Measurements from ENCODE around the gene CDH13. TPM values are rescaled to one million over a fixed set of nuclear protein-coding genes. Genes with fewer than 3 reads are reported as not detected.

The CDH13 gene
- total and polyA plus RNA-seq, 10 of the 15 experiments (the other 5 are each of a cell fraction or from before 2014, with no cell fraction given) = under 0.01 to 0.05 TPM; not detected in 8

- no peak overlapping the region for H2AFZ ChIP-seq (ENCODE audit: control insufficient read depth, low read depth, low read length)
- ChIA-PET SMC1A (ENCODE audit: uncharacterized antibody, unreplicated experiment) (no interaction called here), POLR2A (no interaction called here), CTCF (no interaction called here), RAD21 (ENCODE audit: unreplicated experiment) (no interaction called here)
- H4K20me1 ChIP-seq (ENCODE audit: control insufficient read depth, insufficient read depth) = no peaks in the 10 kb centered on the region
- DNase-seq (ENCODE audit: low read depth, low spot score) = no peak
- WGBS (ENCODE audit: insufficient coverage, insufficient replicate concordance, low lambda C conversion rate, missing lambda C conversion rate) = 0% methylated on average over 3 of the region's 3 CpGs
- H3K4me2 ChIP-seq (ENCODE audit: control insufficient read depth, insufficient read depth) = no peak overlapping the region
- FAIRE-seq = no peak
- no peaks in the 10 kb centered on the region for H3K79me2 ChIP-seq (ENCODE audit: control insufficient read depth, insufficient read depth, low read length)
- in situ Hi-C loops (cut with MboI) = no loop called here
- TF ChIP-seq SP1 (IDR thresholded peaks at IDR 0.05; ENCODE audit: low read depth, low read length) = no peak
- no peaks in the 10 kb centered on the region for H3K36me3 ChIP-seq (ENCODE audit: control insufficient read depth in 2 of 2, insufficient read depth in 2 of 2, low read length in 1 of 2)
- H3K9me3 ChIP-seq (replicated peaks; ENCODE audit: control insufficient read depth, insufficient read depth, low read length) = no peaks in the 10 kb centered on the region
- H3K27ac ChIP-seq (ENCODE audit: control insufficient read depth, insufficient read depth) = no peak overlapping the region
- intact Hi-C loops (cut with micrococcal nuclease; ENCODE audit: unreplicated experiment) = no loop called here
- H3K4me1 ChIP-seq (ENCODE audit: control insufficient read depth, insufficient read depth, low read length) = no peaks in the 10 kb centered on the region
- no peaks in the 10 kb centered on the region for H3K27me3 ChIP-seq (replicated peaks in 1 of 2; ENCODE audit: control insufficient read depth in 2 of 2, insufficient read depth in 2 of 2, low read length in 1 of 2)
- no TSS peak for BruUV-seq (replicated peaks)
- no peak overlapping the region for H3K9ac ChIP-seq (ENCODE audit: control insufficient read depth, insufficient read depth, low read length)
- ATAC-seq = no peak
- H3K4me3 ChIP-seq = no peak overlapping the region
Observed at GRCh38 chr16:83027973-83028372, 401.2 kb downstream of the CDH13 start.

DNA sequence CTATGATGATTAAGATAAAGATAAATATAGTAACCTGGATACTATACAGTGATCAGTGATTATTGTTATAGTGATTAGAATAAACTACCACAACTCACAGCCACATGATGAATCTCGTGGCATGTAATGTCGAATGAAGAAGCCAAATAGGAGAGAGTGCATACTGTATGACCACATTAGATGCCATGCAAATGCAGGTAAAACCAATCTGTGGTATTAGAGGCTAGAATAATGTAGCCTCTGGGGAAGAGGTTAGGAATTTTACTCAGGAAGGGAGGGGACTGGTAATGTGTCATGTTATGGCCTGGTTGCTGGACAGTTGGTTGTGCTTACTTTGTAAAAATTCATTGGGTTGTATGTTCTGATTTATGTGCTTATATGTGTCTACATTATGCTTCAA is 402.7 kb downstream of the CDH13 start:
- Histone ChIP-seq H3K9ac (ENCODE audit: control insufficient read depth, insufficient read depth, low read length) (no peak overlapping the region), H3K27ac (ENCODE audit: control insufficient read depth, insufficient read depth) (no peak overlapping the region), H3K4me2 (ENCODE audit: control insufficient read depth, insufficient read depth) (no peak overlapping the region), H2AFZ (ENCODE audit: control insufficient read depth, low read depth, low read length) (no peak overlapping the region), H3K4me1 (ENCODE audit: control insufficient read depth, insufficient read depth, low read length) (no peaks in the 10 kb centered on the region), H3K79me2 (ENCODE audit: control insufficient read depth, insufficient read depth, low read length) (no peaks in the 10 kb centered on the region), H3K27me3 (replicated peaks in 1 of 2; ENCODE audit: control insufficient read depth in 2 of 2, insufficient read depth in 2 of 2, low read length in 1 of 2) (no peaks in the 10 kb centered on the region), H3K9me3 (replicated peaks; ENCODE audit: control insufficient read depth, insufficient read depth, low read length) (no peaks in the 10 kb centered on the region), H3K4me3 (no peak overlapping the region), H4K20me1 (ENCODE audit: control insufficient read depth, insufficient read depth) (no peaks in the 10 kb centered on the region), H3K36me3 (ENCODE audit: control insufficient read depth in 2 of 2, insufficient read depth in 2 of 2, low read length in 1 of 2) (no peaks in the 10 kb centered on the region)
- ChIA-PET CTCF (no interaction called here), SMC1A (ENCODE audit: uncharacterized antibody, unreplicated experiment) (no interaction called here), POLR2A (no interaction called here), RAD21 (ENCODE audit: unreplicated experiment) (no interaction called here)
- ATAC-seq (no peak), DNase-seq (ENCODE audit: low read depth, low spot score) (no peak), FAIRE-seq (no peak)
- 0% methylated on average over 2 of the region's 2 CpGs for WGBS (ENCODE audit: insufficient coverage, insufficient replicate concordance, low lambda C conversion rate, missing lambda C conversion rate)
- intact Hi-C loops (cut with micrococcal nuclease; ENCODE audit: unreplicated experiment) = no loop called here
- BruUV-seq (replicated peaks) = no TSS peak
- TF ChIP-seq RFX5 (IDR thresholded peaks at IDR 0.05; ENCODE audit: low read depth, low read length) = no peak
- no peak for TF ChIP-seq SMARCA5 (IDR thresholded peaks at IDR 0.05)
- no peak for TF ChIP-seq CUX1 (IDR thresholded peaks at IDR 0.05; ENCODE audit: insufficient replicate concordance, low read depth, low read length)
- no peak for TF ChIP-seq TCF7 (IDR thresholded peaks at IDR 0.05; ENCODE audit: borderline replicate concordance)
- TF ChIP-seq SREBF1 (IDR thresholded peaks at IDR 0.05; ENCODE audit: low read length) = no peak
- TF ChIP-seq ZNF217 (IDR thresholded peaks at IDR 0.05) = no peak
- no peak for TF ChIP-seq E4F1 (IDR thresholded peaks at IDR 0.05; ENCODE audit: borderline replicate concordance, partially characterized antibody)
- no peak for TF ChIP-seq BRCA1 (IDR thresholded peaks at IDR 0.05; ENCODE audit: low read depth, low read length)
- no peak for TF ChIP-seq PML (IDR thresholded peaks at IDR 0.05; ENCODE audit: low read length)
- in situ Hi-C loops (cut with MboI) = no loop called here
